Measurements from ENCODE around the gene NAALAD2. TPM values are rescaled to one million over a fixed set of nuclear protein-coding genes. Genes with fewer than 3 reads are reported as not detected.
"Not testable (repeated sequence)": the region's sequence is repeated elsewhere in the genome, so short reads cannot be mapped to it uniquely, and the experiment has no call there.

NAALAD2 gene
- 5.2 TPM for polyA plus RNA-seq (ENCODE audit: insufficient read length)

DNA sequence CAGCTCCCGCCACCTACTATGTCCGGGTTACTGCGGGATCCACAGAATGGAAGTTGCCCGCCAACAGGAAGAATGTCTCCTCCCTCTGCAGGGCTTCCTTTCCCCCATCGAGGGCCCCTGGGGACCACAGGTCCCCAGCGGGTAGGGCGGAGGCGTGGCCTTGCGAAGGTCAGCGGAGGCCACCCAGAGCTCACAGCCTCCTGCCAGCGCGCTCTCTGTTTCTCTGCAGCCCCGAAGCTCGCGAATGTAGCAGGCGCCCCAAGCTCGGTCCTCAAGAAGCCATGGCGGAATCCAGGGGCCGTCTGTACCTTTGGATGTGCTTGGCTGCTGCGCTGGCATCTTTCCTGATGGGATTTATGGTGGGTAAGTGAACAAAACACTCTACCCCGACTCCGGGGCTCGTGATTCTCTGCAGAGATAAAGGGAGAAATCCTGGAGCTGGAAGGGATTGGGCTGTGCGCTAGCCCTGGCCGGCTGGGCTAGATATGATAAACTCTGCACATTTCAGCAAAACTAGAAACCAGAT, at the start of gene NAALAD2:
NAALAD2 (plus strand) TSS at position 186 of the 526 bp plus-strand sequence; CDS start at position 282, 96 bp downstream.
- no peak for DNase-seq (ENCODE audit: low read depth)

GRCh38 chr11:90085650-90086049, 48.8 kb upstream of the NAALAD2 start, which contains the start of gene UBTFL1:
Gene UBTFL1, plus strand, starts transcription at chr11:90085950. Its CDS starts 0 bp downstream, at chr11:90085950.
- DNase-seq (ENCODE audit: low read depth) = not testable (repeated sequence)

GRCh38 chr11:90088731-90089130, 45.7 kb upstream of the NAALAD2 start:
- DNase-seq (ENCODE audit: low read depth) = not testable (repeated sequence)

DNA sequence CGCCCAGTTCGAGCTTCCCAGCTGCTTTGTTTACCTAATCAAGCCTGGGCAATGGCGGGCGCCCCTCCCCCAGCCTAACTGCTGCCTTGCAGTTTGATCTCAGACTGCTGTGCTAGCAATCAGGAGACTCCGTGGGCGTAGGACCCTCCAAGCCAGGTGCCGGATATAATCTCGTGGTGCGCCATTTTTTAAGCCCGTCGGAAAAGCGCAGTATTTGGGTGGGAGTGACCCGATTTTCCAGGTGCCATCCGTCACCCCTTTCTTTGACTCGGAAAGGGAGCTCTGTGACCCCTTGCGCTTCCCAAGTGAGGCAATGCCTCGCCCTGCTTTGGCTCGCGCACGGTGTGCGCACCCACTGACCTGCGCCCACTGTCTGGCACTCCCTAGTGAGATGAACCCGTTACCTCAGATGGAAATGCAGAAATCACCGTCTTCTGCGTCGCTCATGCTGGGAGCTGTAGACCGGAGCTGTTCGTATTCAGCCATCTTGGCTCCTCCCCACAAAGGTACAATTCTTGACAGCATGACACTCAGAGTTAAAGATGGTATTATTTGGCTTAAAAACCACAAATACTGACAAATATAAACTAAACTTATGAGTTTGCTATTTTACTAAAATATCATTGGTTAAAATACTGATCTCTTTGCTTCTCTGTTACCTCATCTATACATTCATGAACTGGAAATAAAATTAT, 39.1 kb upstream of the NAALAD2 start:
- DNase-seq (ENCODE audit: low read depth) = not testable (repeated sequence)

GRCh38 chr11:90098261-90098660, 36.2 kb upstream of the NAALAD2 start:
- not testable (repeated sequence) for DNase-seq (ENCODE audit: low read depth)

DNA sequence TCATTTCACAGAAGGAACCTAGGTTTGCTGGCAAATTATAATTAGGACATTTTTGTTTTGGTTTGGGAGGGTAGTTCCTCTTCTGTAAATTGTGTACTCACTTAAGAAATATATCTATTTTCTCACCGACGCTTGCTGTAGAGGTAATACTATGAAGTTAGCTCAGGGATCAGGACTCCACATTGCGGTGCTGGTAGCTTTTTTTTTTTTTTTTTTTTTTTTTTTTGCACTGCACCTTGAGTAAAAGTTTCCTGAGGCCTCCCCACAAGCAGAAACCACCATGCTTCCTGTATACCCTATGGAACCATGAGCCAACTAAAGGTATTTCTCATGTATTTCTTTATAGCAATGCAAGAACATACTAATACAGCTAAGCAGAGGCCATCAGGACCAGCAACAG, 34.0 kb upstream of the NAALAD2 start:
- DNase-seq (ENCODE audit: low read depth) = no peak

- no peak for DNase-seq (ENCODE audit: low read depth)
Measured at GRCh38 chr11:90113541-90113940, 20.9 kb upstream of the NAALAD2 start.

- DNase-seq (ENCODE audit: low read depth) = no peak
Measured at GRCh38 chr11:90120191-90120590, 14.3 kb upstream of the NAALAD2 start.

DNA sequence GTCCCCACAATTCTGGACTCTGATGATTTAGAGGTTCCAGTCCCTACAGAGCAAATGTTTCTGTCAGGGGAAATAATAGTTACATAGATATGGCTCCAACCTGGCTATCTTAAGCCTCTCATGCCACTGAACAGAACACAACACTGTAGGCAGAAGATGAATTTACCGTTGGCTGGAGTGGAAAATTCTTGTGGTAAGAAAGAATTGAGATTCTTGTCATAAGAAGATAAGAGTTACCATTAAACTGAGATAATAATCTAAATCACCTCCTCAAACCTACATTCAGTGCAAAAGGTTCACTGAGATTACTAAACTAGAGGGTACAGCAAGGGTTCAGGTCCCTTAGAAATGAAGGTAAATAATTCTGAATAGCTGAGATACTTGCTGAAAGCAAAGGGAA, 10.1 kb upstream of the NAALAD2 start:
- DNase-seq (ENCODE audit: low read depth) = no peak

GRCh38 chr11:90124946-90125345, 9.5 kb upstream of the NAALAD2 start:
- DNase-seq (ENCODE audit: low read depth) = no peak

GRCh38 chr11:90133560-90134477, 644 bp upstream of the NAALAD2 start:
- no peak for DNase-seq (ENCODE audit: low read depth)

DNA sequence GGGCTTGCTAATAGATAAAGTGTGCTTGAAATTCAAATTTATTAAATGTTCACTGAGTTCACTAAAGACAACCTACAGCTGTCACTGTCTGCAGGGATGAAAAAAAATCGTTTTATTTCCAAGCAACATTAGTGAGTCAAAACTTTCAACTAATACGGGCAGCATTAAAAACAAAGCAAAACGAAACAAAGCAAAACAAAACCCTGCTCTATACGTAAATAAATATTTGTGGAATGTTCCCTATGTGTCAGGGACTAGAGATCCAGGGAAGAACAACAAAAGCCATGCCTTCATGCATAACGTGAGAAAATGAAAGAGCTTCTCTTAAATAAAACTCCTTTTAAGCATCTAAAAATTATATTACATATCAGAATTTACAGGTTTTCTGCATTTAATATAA, 553 bp downstream of the NAALAD2 start:
- no peak for DNase-seq (ENCODE audit: low read depth)

- no peak for DNase-seq (ENCODE audit: low read depth)
Measured at GRCh38 chr11:90148900-90149299, 14.4 kb downstream of the NAALAD2 start.

GRCh38 chr11:90166982-90167573, 32.6 kb downstream of the NAALAD2 start:
- DNase-seq (ENCODE audit: low read depth) = not testable (repeated sequence)

- not testable (repeated sequence) for DNase-seq (ENCODE audit: low read depth)
Measured at GRCh38 chr11:90167704-90168103, 33.2 kb downstream of the NAALAD2 start.

GRCh38 chr11:90168571-90168970, 34.1 kb downstream of the NAALAD2 start:
- no peak for DNase-seq (ENCODE audit: low read depth)

GRCh38 chr11:90171359-90171758, 36.9 kb downstream of the NAALAD2 start:
- no peak for DNase-seq (ENCODE audit: low read depth)

DNA sequence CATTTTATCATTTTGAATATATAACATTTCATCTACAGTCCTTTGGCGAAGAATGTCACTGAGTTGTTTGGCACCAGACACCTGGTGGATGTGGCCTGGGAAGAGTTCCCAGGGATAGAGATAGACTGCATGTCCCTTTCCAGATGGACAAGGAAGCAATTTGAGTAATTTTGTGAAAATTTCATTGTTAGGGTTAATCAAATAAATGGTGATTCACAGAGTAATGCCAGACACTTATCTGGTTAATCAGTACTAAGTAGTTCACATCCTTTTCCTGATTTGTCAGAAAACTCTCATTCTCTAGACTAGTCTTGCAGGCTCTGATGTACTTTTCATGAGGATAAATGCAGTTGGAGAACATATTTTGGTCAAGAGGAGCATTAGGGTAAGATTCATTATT, 41.6 kb downstream of the NAALAD2 start:
- DNase-seq (ENCODE audit: low read depth) = no peak

DNA sequence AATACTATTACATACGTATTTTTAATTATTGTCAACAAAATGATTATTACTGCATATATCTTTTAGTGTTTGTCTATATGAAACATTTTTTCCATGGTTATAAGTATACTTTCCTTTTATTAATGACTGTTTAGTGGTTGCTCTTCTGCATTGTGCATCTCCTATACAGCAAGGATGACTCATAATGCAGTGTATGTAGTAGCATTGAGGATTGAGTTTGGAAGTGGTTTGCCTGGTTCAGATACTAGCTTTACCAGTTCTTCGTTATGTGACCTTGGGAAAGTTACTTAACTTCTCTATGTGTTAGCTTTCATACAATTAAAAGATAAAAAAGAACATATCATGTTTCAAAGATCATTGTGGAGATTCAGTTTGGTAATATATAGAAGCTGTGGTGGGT, 44.3 kb downstream of the NAALAD2 start:
- DNase-seq (ENCODE audit: low read depth) = no peak

DNA sequence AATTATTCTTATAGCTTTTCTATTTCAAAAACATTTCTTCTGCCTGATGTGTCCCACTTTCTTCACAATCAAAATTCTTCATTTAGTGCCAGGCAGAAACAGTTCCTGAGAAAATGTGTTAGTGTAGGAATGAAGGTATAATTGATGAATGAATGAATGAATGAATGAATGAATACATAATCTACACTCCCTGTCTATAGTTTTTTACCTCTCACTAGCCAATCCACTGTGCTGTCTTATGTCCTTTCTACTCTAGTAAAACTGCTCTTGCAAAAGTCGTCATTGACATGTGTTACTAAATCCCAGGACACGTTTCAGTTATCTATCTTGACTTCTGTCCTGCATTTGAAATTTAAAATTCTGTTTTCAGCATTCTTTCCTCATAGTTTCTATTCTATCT, 45.5 kb downstream of the NAALAD2 start:
- no peak for DNase-seq (ENCODE audit: low read depth)

- DNase-seq (ENCODE audit: low read depth) = no peak
Measured at GRCh38 chr11:90187839-90188238, 53.4 kb downstream of the NAALAD2 start.

GRCh38 chr11:90189011-90189410, 54.5 kb downstream of the NAALAD2 start:
- DNase-seq (ENCODE audit: low read depth) = no peak
